ENCODE measurements around the gene SLC12A4. TPM values are rescaled to one million over a fixed set of nuclear protein-coding genes. Genes with fewer than 3 reads are reported as not detected.

SLC12A4 gene
- total RNA-seq, 1 experiment from 2014 or later, result 107 TPM

GRCh38 chr16:67907397-67908180 is 60.8 kb downstream of the SLC12A4 start:
- H3K27me3 ChIP-seq (replicated peaks; ENCODE audit: control insufficient read depth, insufficient read depth, low read length), result no peaks in the 10 kb centered on the region
- no peak for DNase-seq
- H3K4me1 ChIP-seq, result no peaks in the 10 kb centered on the region
- no peak for TF ChIP-seq CTCF (IDR thresholded peaks at IDR 0.05; ENCODE audit: insufficient read depth in 1 of 2, low read depth in 1 of 2, low read length in 1 of 2, severe bottlenecking in 1 of 2, unreplicated experiment in 1 of 2)
- Mint-ChIP-seq H3K27ac (ENCODE audit: unreplicated experiment) (no peak overlapping the region), H3K36me3 (ENCODE audit: insufficient read depth, unreplicated experiment) (peaks cover 24% of the 10 kb centered on the region), H3K9me3 (ENCODE audit: unreplicated experiment) (no peaks in the 10 kb centered on the region), H3K27me3 (ENCODE audit: insufficient read depth, unreplicated experiment) (no peaks in the 10 kb centered on the region), H3K4me3 (ENCODE audit: unreplicated experiment) (no peak overlapping the region), H3K4me1 (ENCODE audit: low read depth, unreplicated experiment) (no peaks in the 10 kb centered on the region)
- ChIA-PET CTCF (no interaction called here), POLR2A (no interaction called here)
- H3K9me3 ChIP-seq, result no peaks in the 10 kb centered on the region
- intact Hi-C loops (cut with micrococcal nuclease; ENCODE audit: unreplicated experiment), result no loop called here
- no peak overlapping the region for H3K4me3 ChIP-seq (ENCODE audit: low read depth, low read length)
- peaks cover 4% of the 10 kb centered on the region for H3K36me3 ChIP-seq (ENCODE audit: control insufficient read depth, insufficient read depth, low read length)
- no TSS peak for BruUV-seq (replicated peaks)

GRCh38 chr16:67902831-67903230 is 65.6 kb downstream of the SLC12A4 start:
- Mint-ChIP-seq H3K36me3 (ENCODE audit: insufficient read depth, unreplicated experiment) (peaks cover 20% of the 10 kb centered on the region), H3K27me3 (ENCODE audit: insufficient read depth, unreplicated experiment) (no peaks in the 10 kb centered on the region), H3K9me3 (ENCODE audit: unreplicated experiment) (no peaks in the 10 kb centered on the region), H3K4me1 (ENCODE audit: low read depth, unreplicated experiment) (no peaks in the 10 kb centered on the region), H3K4me3 (ENCODE audit: unreplicated experiment) (no peak overlapping the region), H3K27ac (ENCODE audit: unreplicated experiment) (no peak overlapping the region)
- no peaks in the 10 kb centered on the region for H3K9me3 ChIP-seq
- CTCF ChIA-PET, result no interaction called here
- H3K36me3 ChIP-seq (ENCODE audit: control insufficient read depth, insufficient read depth, low read length), result no peaks in the 10 kb centered on the region
- intact Hi-C loops (cut with micrococcal nuclease; ENCODE audit: unreplicated experiment), result no loop called here
- no peak for TF ChIP-seq CTCF (IDR thresholded peaks at IDR 0.05; ENCODE audit: insufficient read depth in 1 of 2, low read depth in 1 of 2, low read length in 1 of 2, severe bottlenecking in 1 of 2, unreplicated experiment in 1 of 2)
- BruUV-seq (replicated peaks), result no TSS peak
- no peak overlapping the region for H3K4me3 ChIP-seq (ENCODE audit: low read depth, low read length)
- POLR2A ChIA-PET, result no interaction called here
- H3K27me3 ChIP-seq (replicated peaks; ENCODE audit: control insufficient read depth, insufficient read depth, low read length), result no peaks in the 10 kb centered on the region
- H3K4me1 ChIP-seq, result peaks cover 13% of the 10 kb centered on the region; the same call in 1 of the 2 replicates
- DNase-seq, result no peak

GRCh38 chr16:67901734-67902133 is 66.7 kb downstream of the SLC12A4 start:
- intact Hi-C loops (cut with micrococcal nuclease; ENCODE audit: unreplicated experiment), result no loop called here
- Mint-ChIP-seq H3K36me3 (ENCODE audit: insufficient read depth, unreplicated experiment) (peaks cover 16% of the 10 kb centered on the region), H3K4me1 (ENCODE audit: low read depth, unreplicated experiment) (no peaks in the 10 kb centered on the region), H3K4me3 (ENCODE audit: unreplicated experiment) (no peak overlapping the region), H3K9me3 (ENCODE audit: unreplicated experiment) (no peaks in the 10 kb centered on the region), H3K27me3 (ENCODE audit: insufficient read depth, unreplicated experiment) (no peaks in the 10 kb centered on the region), H3K27ac (ENCODE audit: unreplicated experiment) (peak overlapping the region; percentile 55)
- POLR2A ChIA-PET, result no interaction called here
- peak; percentile 48 to 63 for DNase-seq
- no peak for TF ChIP-seq CTCF (IDR thresholded peaks at IDR 0.05; ENCODE audit: insufficient read depth in 1 of 2, low read depth in 1 of 2, low read length in 1 of 2, severe bottlenecking in 1 of 2, unreplicated experiment in 1 of 2)
- Histone ChIP-seq H3K9me3 (no peaks in the 10 kb centered on the region), H3K36me3 (ENCODE audit: control insufficient read depth, insufficient read depth, low read length) (no peaks in the 10 kb centered on the region), H3K4me1 (peaks cover 13% of the 10 kb centered on the region; the same call in 1 of the 2 replicates), H3K27me3 (replicated peaks; ENCODE audit: control insufficient read depth, insufficient read depth, low read length) (no peaks in the 10 kb centered on the region), H3K4me3 (ENCODE audit: low read depth, low read length) (no peak overlapping the region)
- BruUV-seq (replicated peaks), result no TSS peak
- CTCF ChIA-PET, result no interaction called here
